Transverse colon (tissue), 4 donors: ENCODE measurements around the gene PBOV1. TPM values are rescaled to one million over a fixed set of nuclear protein-coding genes. Genes with fewer than 3 reads are reported as not detected.
A peak's percentile ranks its signal among the peaks of the same experiment; 100 is the strongest.

Source experiments
- DNase-seq: peaks from one replicate; pipeline ENCODE4 v3.0.0-alpha.2; 2019
- H3K27ac ChIP-seq, 4 donors: fragments of 200-600 bp; sonication (generic); 2 replicates each; pipeline ENCODE4 v1.5.1; 2016 to 2018; ENCODE audit warnings: inconsistent platforms in 4 of 4
- H3K27me3 ChIP-seq: fragments of 200-600 bp; sonication (generic); 2 replicates; pipeline ENCODE4 v1.5.1; 2017; ENCODE audit warnings: inconsistent platforms
- H3K36me3 ChIP-seq, 4 donors: fragments of 200-600 bp; sonication (generic); 2 replicates each; pipeline ENCODE4 v1.5.1; 2017 to 2019; ENCODE audit warnings: inconsistent platforms in 4 of 4
- H3K4me1 ChIP-seq, 4 donors: fragments of 200-600 bp; sonication (generic); 2 replicates each; pipeline ENCODE4 v1.5.1; 2017 to 2020; ENCODE audit warnings: inconsistent platforms in 4 of 4
- H3K4me3 ChIP-seq, 4 donors: fragments of 200-600 bp; sonication (generic); 1 replicate in 1 of 4; 2 replicates in 3 of 4; pipeline versions ENCODE4 v1.5.1 to v1.6.1; 2017 to 2019; ENCODE audit warnings: inconsistent platforms in 4 of 4
- H3K9me3 ChIP-seq, 2 donors: fragments of 200-600 bp; sonication (generic); 2 replicates each; pipeline ENCODE4 v1.5.1; 2017 to 2019; ENCODE audit warnings: inconsistent platforms in 2 of 2
- CTCF ChIP-seq, 5 experiments: fragments of 200-600 bp in 3 of 5; fragments of 450-650 bp in 2 of 5; sonication (generic) in 3 of 5; IDR thresholded peaks; 1 replicate in 2 of 5; 2 replicates in 3 of 5; pipeline ENCODE4 v1.5.1; 2016 to 2017; ENCODE audit warnings: antibody characterized with exemption in 5 of 5, inconsistent platforms in 3 of 5, mild to moderate bottlenecking in 2 of 5, moderate library complexity in 1 of 5
- EP300 ChIP-seq: sonication (generic); formaldehyde crosslinking; IDR thresholded peaks from one replicate; pipeline ENCODE4 v1.6.1; 2017; ENCODE audit warnings: antibody characterized with exemption, low read depth
- POLR2A ChIP-seq: fragments of 450-650 bp; IDR thresholded peaks from one replicate; pipeline ENCODE4 v1.6.1; 2016; ENCODE audit warnings: antibody characterized with exemption, mild to moderate bottlenecking, moderate library complexity
- POLR2AphosphoS5 ChIP-seq, 3 donors: sonication (generic); formaldehyde crosslinking; IDR thresholded peaks; one replicate each; pipeline ENCODE4 v1.6.1; 2016; ENCODE audit warnings: antibody characterized with exemption in 3 of 3
- WGBS, 2 donors: methylation state at CpG; one replicate each; pipeline ENCODE4 v1.1.5; 2018; ENCODE audit warnings: low coverage in 1 of 2; 5-methylcytosine and 5-hydroxymethylcytosine counted together
- in situ Hi-C, 4 donors: fragments of 200-750 bp; cut with MboI; loops; one replicate each; pipeline versions ENCODE4 v1.15.0 to v1.15.1; 2017; ENCODE audit warnings: low sequenced_read_pairs in 3 of 4, low pct_ligation_motif_present in 1 of 4, low pct_unique_long_range_greater_than_20kb in 1 of 4
- intact Hi-C: fragments of 100-400 bp; cut with DNase I; formaldehyde crosslinking; loops from one replicate; pipeline ENCODE4 v1.15.1; 2023; ENCODE audit warnings: low total_unique reads
- total RNA-seq, 4 donors: library from RNA; depleted of rRNA; stranded (reverse); fragments of >200 nt; gene quantifications; one replicate each; pipeline ENCODE4 v1.1.0, GENCODE V29; 2016

Gene PBOV1
- total RNA-seq, 4 donors from 2014 or later = not detected

GRCh38 chr6:138196122-138196738 lies 22.1 kb downstream of the PBOV1 start:
- peaks cover 0 to 17% (median 10%) of the 10 kb centered on the region in 4 donors for H3K4me1 ChIP-seq

DNA sequence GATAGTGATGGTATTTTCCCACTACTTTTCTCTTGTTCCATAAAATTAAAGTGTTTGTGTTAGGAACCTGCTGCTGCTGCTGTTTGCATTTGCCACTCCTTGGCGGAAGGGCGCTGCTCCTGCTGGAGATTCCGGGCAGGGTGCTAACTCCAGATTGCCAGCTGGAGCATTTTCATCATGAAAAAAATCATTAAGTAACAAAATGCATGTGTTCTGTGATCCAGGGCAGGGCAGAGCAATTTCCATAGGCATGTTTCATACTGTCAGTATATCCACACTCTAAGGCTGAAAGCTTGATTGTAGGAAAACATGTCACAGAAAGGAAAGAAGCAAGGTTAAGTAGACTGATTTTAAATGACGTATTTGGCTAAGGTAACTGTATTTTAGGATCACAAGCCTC lies 24.0 kb downstream of the PBOV1 start:
- intact Hi-C loops (no loop called here), in situ Hi-C loops (no loop called here)
- peak overlapping the region; percentile 66 to 74 (median 70) for H3K27ac ChIP-seq
- 33 to 41% methylated on average over 1 to 4 of the region's 4 CpGs for WGBS, 2 donors
- peak; percentile 76 for DNase-seq
- no peaks in the 10 kb centered on the region for H3K9me3 ChIP-seq
- peaks cover 0 to 24% (median 11%) of the 10 kb centered on the region in 4 donors for H3K4me1 ChIP-seq
- no peaks in the 10 kb centered on the region for H3K36me3 ChIP-seq
- H3K27me3 ChIP-seq = no peaks in the 10 kb centered on the region
- H3K4me3 ChIP-seq = no peak overlapping the region
- TF ChIP-seq POLR2AphosphoS5 (IDR thresholded peaks at IDR 0.05) (peak in 1 of 3 donors; percentile 37), EP300 (no peak), POLR2A (no peak), CTCF (IDR thresholded peaks at IDR 0.05) (peak in 2 of 5 experiments; percentile 23)

More at GRCh38 chr6:138196122-138196738, 22.1 kb downstream of the PBOV1 start:
- no peak for DNase-seq
- 57% methylated on average over 3 of the region's 3 CpGs for WGBS, 2 donors
- no peaks in the 10 kb centered on the region for H3K36me3 ChIP-seq
- TF ChIP-seq EP300 (no peak), CTCF (IDR thresholded peaks at IDR 0.05) (no peak), POLR2A (no peak), POLR2AphosphoS5 (IDR thresholded peaks at IDR 0.05) (no peak)
- no peak overlapping the region for H3K4me3 ChIP-seq
- H3K27me3 ChIP-seq = no peaks in the 10 kb centered on the region
- H3K9me3 ChIP-seq = no peaks in the 10 kb centered on the region
- intact Hi-C loops = no loop called here
- in situ Hi-C loops = no loop called here
- peak overlapping the region in 2 of 4 donors; percentile 17 to 68 for H3K27ac ChIP-seq

- 0 to 25% methylated on average over 1 to 5 of the region's 5 CpGs for WGBS, 2 donors
- no peaks in the 10 kb centered on the region for H3K36me3 ChIP-seq
- peak overlapping the region; percentile 62 to 76 (median 64) for H3K27ac ChIP-seq
- no peak overlapping the region for H3K4me3 ChIP-seq
- no peaks in the 10 kb centered on the region for H3K27me3 ChIP-seq
- intact Hi-C loops = no loop called here
- H3K9me3 ChIP-seq = no peaks in the 10 kb centered on the region
- TF ChIP-seq CTCF (IDR thresholded peaks at IDR 0.05) = no peak
- peak in 2 of 3 donors; percentile 26 to 49 for TF ChIP-seq POLR2AphosphoS5 (IDR thresholded peaks at IDR 0.05)
- TF ChIP-seq EP300 = no peak
- H3K4me1 ChIP-seq = peaks cover 0 to 19% (median 6%) of the 10 kb centered on the region in 4 donors
- DNase-seq = peak; percentile 29
- in situ Hi-C loops = no loop called here
Observed at GRCh38 chr6:138188278-138188941, 29.9 kb downstream of the PBOV1 start.

- Histone ChIP-seq H3K4me3 (no peak overlapping the region), H3K4me1 (peaks cover 0 to 27% (median 11%) of the 10 kb centered on the region in 4 donors), H3K27ac (peak overlapping the region; percentile 3 to 76 (median 64)), H3K27me3 (no peaks in the 10 kb centered on the region), H3K9me3 (no peaks in the 10 kb centered on the region), H3K36me3 (no peaks in the 10 kb centered on the region)
- WGBS, 2 donors = 95% methylated on average over 4 of the region's 4 CpGs; no CpG with 5 or more reads in 1 of the 2 donors
- in situ Hi-C loops (no loop called here), intact Hi-C loops (no loop called here)
- DNase-seq = no peak
- TF ChIP-seq EP300 (no peak), CTCF (IDR thresholded peaks at IDR 0.05) (no peak), POLR2AphosphoS5 (IDR thresholded peaks at IDR 0.05) (no peak), POLR2A (no peak)
Observed at GRCh38 chr6:138187156-138187555, 31.1 kb downstream of the PBOV1 start.
